HCT116 (cell line): ENCODE results near the gene OR7G1.

Source experiments
- CEBPB ChIP-seq: IDR thresholded peaks from 2 replicates; pipeline ENCODE4 v1.6.1; 2012; ENCODE audit warnings: low read depth
- CTCF ChIP-seq, 3 experiments: fragments of 200-600 bp in 1 of 3; sonication (generic) in 1 of 3; IDR thresholded peaks in 2 of 3; conservative IDR thresholded peaks in 1 of 3; 2 replicates each; pipeline ENCODE4 v1.5.1; 2012 to 2017; ENCODE audit warnings: low read depth in 2 of 3, low read length in 2 of 3, antibody characterized with exemption in 1 of 3, borderline replicate concordance in 1 of 3, control low read depth in 1 of 3, mild to moderate bottlenecking in 1 of 3, mixed read lengths in 1 of 3, mixed run types in 1 of 3, moderate library complexity in 1 of 3; ENCODE audit not compliant: insufficient read depth in 1 of 3
- EGR1 ChIP-seq: IDR thresholded peaks from 2 replicates; pipeline ENCODE4 v1.6.1; 2012; ENCODE audit warnings: low read depth
- EZH2phosphoT487 ChIP-seq: fragments of 200-600 bp; IDR thresholded peaks from 2 replicates; pipeline ENCODE4 v1.6.1; 2018; ENCODE audit warnings: antibody characterized with exemption, borderline replicate concordance
- JUND ChIP-seq: IDR thresholded peaks from 2 replicates; pipeline ENCODE4 v1.6.1; 2012
- POLR2A ChIP-seq: IDR thresholded peaks from 2 replicates; pipeline ENCODE4 v1.7.0; 2011; ENCODE audit warnings: borderline replicate concordance; ENCODE audit not compliant: insufficient read depth, insufficient read length; ENCODE audit errors: extremely low read depth
- POLR2AphosphoS5 ChIP-seq: IDR thresholded peaks from 2 replicates; pipeline ENCODE4 v1.6.1; 2011; ENCODE audit warnings: mild to moderate bottlenecking, low read depth, low read length, moderate library complexity
- RAD21 ChIP-seq: IDR thresholded peaks from 2 replicates; pipeline ENCODE4 v1.6.1; 2012; ENCODE audit warnings: low read depth, mild to moderate bottlenecking
- SIN3A ChIP-seq: IDR thresholded peaks from 2 replicates; pipeline ENCODE4 v1.6.1; 2012; ENCODE audit warnings: low read depth
- SP1 ChIP-seq: IDR thresholded peaks from 2 replicates; pipeline ENCODE4 v1.6.1; 2012; ENCODE audit warnings: low read depth
- TCF7L2 ChIP-seq: IDR thresholded peaks from 2 replicates; pipeline ENCODE4 v1.7.0; 2011; ENCODE audit warnings: borderline replicate concordance, inconsistent platforms; ENCODE audit not compliant: insufficient read depth, insufficient read length; ENCODE audit errors: extremely low read depth
- YY1 ChIP-seq: IDR thresholded peaks from 2 replicates; pipeline ENCODE4 v1.6.1; 2011; ENCODE audit warnings: low read length, low read depth, moderate library complexity, mild to moderate bottlenecking; ENCODE audit not compliant: insufficient replicate concordance; ENCODE audit errors: extremely low read depth

- TF ChIP-seq POLR2A (no peak), CEBPB (no peak), CTCF (IDR thresholded peaks at IDR 0.05 in 2 of 3, conservative IDR thresholded peaks at IDR 0.05 in 1 of 3; ENCODE audit: borderline replicate concordance in 1 of 3, insufficient read depth in 1 of 3, low read depth in 2 of 3, low read length in 2 of 3) (no peak), POLR2AphosphoS5 (no peak), EZH2phosphoT487 (no peak), TCF7L2 (no peak), SIN3A (no peak), SP1 (no peak), YY1 (no peak), RAD21 (no peak), JUND (no peak), EGR1 (no peak)
Observed at GRCh38 chr19:9151367-9151766, 35.8 kb upstream of the OR7G1 start.
